HS-27A (cell line): ENCODE measurements around the gene ATP5F1D.
"Not testable (repeated sequence)": the region's sequence is repeated elsewhere in the genome, so short reads cannot be mapped to it uniquely, and the experiment has no call there.

Source experiments
- DNase-seq: peaks from one replicate; pipeline ENCODE4 v3.0.0-alpha.2; 2012; ENCODE audit warnings: low read depth, missing footprints

The ATP5F1D gene

GRCh38 chr19:1233115-1233667 is 8.4 kb upstream of the ATP5F1D start:
- DNase-seq = no peak

GRCh38 chr19:1234051-1234954 is 7.2 kb upstream of the ATP5F1D start:
- no peak for DNase-seq

GRCh38 chr19:1234955-1235380 is 6.6 kb upstream of the ATP5F1D start:
- no peak for DNase-seq

- no peak for DNase-seq
Observed at GRCh38 chr19:1235625-1236538, 5.7 kb upstream of the ATP5F1D start.

GRCh38 chr19:1236576-1236975 is 5.0 kb upstream of the ATP5F1D start:
- no peak for DNase-seq

GRCh38 chr19:1237027-1237659 is 4.4 kb upstream of the ATP5F1D start:
- DNase-seq = no peak

DNA sequence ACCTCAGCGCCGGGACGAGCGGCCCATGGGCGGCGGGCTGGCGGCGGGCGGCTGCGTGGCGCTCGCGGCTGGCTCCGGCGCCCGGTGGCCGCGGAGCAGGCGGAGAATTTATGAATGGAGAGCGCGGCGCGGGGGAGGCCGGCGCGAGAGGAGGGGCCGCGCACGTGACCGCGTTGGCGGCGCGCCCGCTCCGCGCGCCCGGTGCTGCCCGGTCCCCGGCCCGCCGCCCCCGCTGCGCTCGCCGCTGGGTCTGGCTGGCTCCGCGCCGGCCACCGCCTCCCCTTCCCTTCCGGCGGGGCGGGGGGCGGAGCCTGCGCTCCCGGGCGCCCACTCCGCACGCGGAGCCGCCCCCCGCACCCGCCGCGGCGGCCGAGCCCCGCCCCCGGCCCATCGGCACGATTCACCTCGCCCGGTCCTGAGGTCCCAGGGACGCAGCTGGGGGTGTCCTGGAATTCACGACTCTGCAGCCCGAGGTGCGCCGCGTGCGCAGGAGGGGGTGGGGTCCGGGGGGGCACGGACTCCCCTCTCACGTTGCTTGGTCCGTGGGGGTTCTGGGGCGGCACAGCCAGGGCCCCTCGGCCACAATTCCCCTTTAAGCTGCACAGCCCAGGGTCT is 3.7 kb upstream of the ATP5F1D start, which contains the start of gene CBARP:
CBARP (minus strand) TSS at position 252 of the 615 bp plus-strand sequence. CDS start 1,905 bp downstream, outside the sequence.
- no peak for DNase-seq

DNA sequence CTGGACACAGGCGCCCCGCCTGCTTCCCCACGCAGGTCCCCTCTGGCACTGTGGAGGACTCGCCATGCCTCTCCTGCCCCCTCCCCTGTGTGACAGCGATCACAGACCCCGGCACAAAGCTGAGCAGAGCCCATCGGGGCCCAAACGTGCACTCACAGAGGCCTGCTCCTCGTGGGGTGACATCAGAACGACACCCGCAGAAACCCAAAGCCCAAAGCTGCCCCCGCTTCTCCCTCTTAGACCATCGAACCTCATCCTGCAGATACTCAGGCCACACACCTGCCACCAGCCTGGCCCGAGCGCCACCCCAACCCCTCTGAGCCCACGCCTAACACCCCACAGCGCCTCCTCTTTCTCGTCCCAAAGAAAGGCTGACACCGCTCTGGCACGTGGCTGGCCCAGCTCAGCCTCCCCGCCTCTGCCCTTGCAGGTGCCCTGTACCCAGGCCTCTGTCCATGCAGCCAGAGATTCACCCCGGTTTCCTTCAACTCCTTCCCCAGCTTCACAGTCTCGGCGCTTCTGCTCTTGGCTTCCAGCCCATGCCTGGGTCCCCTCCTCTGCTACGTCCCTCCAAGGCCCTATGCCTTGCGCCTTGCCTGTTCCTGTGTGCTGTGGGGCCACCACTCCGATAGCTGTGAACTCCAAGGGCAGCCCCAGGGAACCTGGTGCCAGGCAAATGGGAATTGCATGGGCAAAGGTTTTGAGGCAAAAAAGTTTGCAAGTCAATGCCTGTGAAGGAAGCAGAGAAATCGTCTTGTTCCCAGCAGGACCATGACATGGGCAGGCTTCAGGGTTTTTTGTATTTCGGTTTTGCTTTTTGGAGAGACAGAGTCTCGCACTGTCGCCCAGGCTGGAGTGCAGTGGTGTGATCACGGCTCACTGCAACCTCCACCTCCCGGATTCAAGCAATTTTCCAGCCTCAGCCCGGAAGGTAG is 2.9 kb upstream of the ATP5F1D start:
- no peak for DNase-seq

DNA sequence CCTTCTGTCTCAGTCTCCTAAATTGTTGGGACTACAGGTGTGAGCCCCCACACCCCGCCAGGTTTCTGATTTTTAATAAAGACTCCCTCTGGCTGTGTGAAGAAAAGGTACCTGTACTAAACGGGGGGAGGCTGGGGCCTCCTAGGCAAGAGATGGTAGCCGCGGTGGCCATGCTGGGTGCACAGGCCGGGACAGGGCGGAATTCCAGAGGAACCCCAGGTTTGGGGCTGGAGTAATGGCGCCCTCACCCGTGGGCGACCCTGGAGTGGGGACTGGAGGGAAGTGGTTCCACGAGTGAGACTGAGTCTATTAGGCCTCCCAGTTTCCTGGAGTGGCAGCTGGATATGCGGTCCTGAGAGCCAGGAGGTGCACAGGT is 2.1 kb upstream of the ATP5F1D start:
- DNase-seq = no peak

- no peak for DNase-seq
Observed at GRCh38 chr19:1239796-1240737, 1.5 kb upstream of the ATP5F1D start.

- no peak for DNase-seq
Observed at GRCh38 chr19:1240925-1241324, 626 bp upstream of the ATP5F1D start.

- DNase-seq = no peak
Observed at GRCh38 chr19:1243768-1244692, 2.5 kb downstream of the ATP5F1D start.

GRCh38 chr19:1244693-1245451 is 3.3 kb downstream of the ATP5F1D start:
- no peak for DNase-seq

- no peak for DNase-seq
Observed at GRCh38 chr19:1245494-1246264, 4.1 kb downstream of the ATP5F1D start.

DNA sequence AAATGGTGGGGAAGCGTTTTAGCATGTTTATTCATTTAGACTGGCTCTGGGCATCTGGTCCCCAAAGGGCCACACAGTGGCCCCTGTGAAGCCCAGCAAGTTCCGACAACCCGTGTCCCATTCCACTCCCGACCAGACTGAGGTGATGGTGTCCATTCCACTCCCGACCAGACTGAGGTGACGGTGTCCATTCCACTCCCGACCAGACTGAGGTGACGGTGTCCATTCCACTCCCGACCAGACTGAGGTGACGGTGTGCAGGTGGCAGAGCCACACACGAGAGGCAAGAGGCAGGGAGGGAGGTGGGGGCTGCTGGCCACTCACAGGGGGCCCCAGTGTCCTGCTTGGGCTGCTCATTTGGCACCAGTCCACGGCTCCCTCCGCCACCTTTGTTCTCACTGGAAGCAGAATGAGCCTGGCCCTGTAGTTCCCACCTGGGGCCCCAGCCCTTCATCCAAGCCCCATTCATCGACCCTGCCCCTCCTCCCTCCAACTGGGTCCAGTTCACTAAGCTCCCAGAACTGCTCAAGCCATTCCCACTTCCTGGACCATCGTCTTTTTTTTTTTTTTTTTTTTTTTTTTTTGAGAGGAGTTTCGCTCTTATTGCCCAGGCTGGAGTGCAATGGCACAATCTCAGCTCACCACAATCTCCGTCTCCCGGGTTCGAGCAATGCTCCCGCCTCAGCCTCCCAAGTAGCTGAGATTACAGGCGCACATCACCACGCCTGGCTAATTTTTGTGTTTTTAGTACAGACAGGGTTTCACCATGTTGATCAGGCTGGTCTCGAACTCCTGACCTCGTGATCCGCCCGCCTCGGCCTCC is 4.9 kb downstream of the ATP5F1D start:
- DNase-seq = not testable (repeated sequence)

- no peak for DNase-seq
Observed at GRCh38 chr19:1247748-1248138, 6.2 kb downstream of the ATP5F1D start.
